ES-I3 (cell line): Measurements from ENCODE around the gene IZUMO1.
"Not testable (repeated sequence)": the region's sequence is repeated elsewhere in the genome, so short reads cannot be mapped to it uniquely, and the experiment has no call there.

Experiments
- H3K36me3 ChIP-seq: 2 replicates; pipeline ENCODE4 v1.6.1; 2013; ENCODE audit warnings: mild to moderate bottlenecking, low read length, control low read depth, moderate library complexity; ENCODE audit not compliant: insufficient read depth
- H3K4me1 ChIP-seq: 2 replicates; pipeline ENCODE4 v1.6.1; 2013; ENCODE audit warnings: mild to moderate bottlenecking, control low read depth, low read length; ENCODE audit not compliant: insufficient read depth
- H3K9ac ChIP-seq: 2 replicates; pipeline ENCODE4 v1.6.1; 2013; ENCODE audit warnings: low read depth, mild to moderate bottlenecking, low read length, moderate library complexity
- H3K9me3 ChIP-seq: 2 replicates; pipeline ENCODE4 v1.6.1; 2013; ENCODE audit warnings: mild to moderate bottlenecking, low read length, moderate library complexity; ENCODE audit not compliant: control insufficient read depth, insufficient read depth

The IZUMO1 gene

GRCh38 chr19:48770734-48771472 lies 24.2 kb upstream of the IZUMO1 start:
- H3K9ac ChIP-seq, result no peak overlapping the region
- peaks cover 4% of the 10 kb centered on the region; the same call in 1 of the 2 replicates for H3K4me1 ChIP-seq
- H3K36me3 ChIP-seq, result no peaks in the 10 kb centered on the region
- no peaks in the 10 kb centered on the region for H3K9me3 ChIP-seq

- peaks cover 4% of the 10 kb centered on the region; the same call in 1 of the 2 replicates for H3K4me1 ChIP-seq
- H3K36me3 ChIP-seq, result no peaks in the 10 kb centered on the region
- H3K9ac ChIP-seq, result no peak overlapping the region
- H3K9me3 ChIP-seq, result no peaks in the 10 kb centered on the region
These were observed 23.6 kb upstream of the IZUMO1 start for GRCh38 chr19:48770266-48770665.

- no peaks in the 10 kb centered on the region for H3K36me3 ChIP-seq
- no peak overlapping the region for H3K9ac ChIP-seq
- no peaks in the 10 kb centered on the region for H3K9me3 ChIP-seq
- H3K4me1 ChIP-seq, result peaks cover 4% of the 10 kb centered on the region; the same call in 1 of the 2 replicates
These were observed 22.4 kb upstream of the IZUMO1 start for GRCh38 chr19:48768994-48769713.

- H3K9ac ChIP-seq, H3K4me1 ChIP-seq, H3K36me3 ChIP-seq, H3K9me3 ChIP-seq: not testable (repeated sequence)
These were observed 21.6 kb upstream of the IZUMO1 start for GRCh38 chr19:48768171-48768753.

DNA sequence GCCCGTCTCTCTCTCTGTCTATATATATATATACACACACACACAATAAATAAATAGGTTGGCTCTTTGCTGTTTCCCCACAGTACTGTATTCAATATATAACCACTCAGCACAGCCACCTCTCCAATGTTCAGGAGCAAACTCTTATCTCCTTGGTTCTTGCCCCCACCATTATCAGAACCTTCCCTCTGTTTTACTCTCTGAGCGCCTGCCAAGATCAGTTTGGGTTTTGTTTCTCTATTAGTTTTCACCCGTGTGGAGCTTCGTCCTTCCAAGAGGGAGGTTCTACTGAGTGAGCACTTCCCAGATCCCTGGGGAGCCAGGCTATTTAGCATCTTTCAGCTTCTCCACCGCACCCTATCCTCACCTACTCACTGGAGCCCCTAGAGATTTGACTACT lies 19.1 kb upstream of the IZUMO1 start:
- H3K4me1 ChIP-seq, H3K36me3 ChIP-seq, H3K9ac ChIP-seq, H3K9me3 ChIP-seq: not testable (repeated sequence)

- Histone ChIP-seq H3K9ac (no peak overlapping the region), H3K9me3 (no peaks in the 10 kb centered on the region), H3K36me3 (no peaks in the 10 kb centered on the region), H3K4me1 (peaks cover under 1% of the 10 kb centered on the region; the same call in 1 of the 2 replicates)
These were observed 13.9 kb upstream of the IZUMO1 start for GRCh38 chr19:48760504-48761205.

DNA sequence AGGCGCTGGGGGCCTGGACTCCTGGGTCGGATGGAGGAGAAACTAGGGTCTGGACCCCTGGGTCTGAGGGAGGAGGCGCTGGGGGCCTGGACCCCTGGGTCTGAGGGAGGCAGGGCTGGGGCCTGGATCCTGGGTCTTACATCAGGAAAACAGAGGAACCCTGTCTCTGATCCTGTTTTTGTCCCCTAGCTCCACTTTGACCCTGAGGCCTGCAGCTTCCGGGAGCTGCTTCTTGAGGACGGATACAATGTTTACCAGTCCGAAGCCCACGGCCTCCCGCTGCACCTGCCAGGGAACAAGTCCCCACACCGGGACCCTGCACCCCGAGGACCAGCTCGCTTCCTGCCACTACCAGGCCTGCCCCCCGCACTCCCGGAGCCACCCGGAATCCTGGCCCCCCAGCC lies 11.0 kb upstream of the IZUMO1 start:
- no peak overlapping the region for H3K9ac ChIP-seq
- peaks cover 11% of the 10 kb centered on the region; the same call in 1 of the 2 replicates for H3K4me1 ChIP-seq
- no peaks in the 10 kb centered on the region for H3K36me3 ChIP-seq
- H3K9me3 ChIP-seq, result no peaks in the 10 kb centered on the region

- Histone ChIP-seq H3K9ac (no peak overlapping the region), H3K36me3 (no peaks in the 10 kb centered on the region), H3K9me3 (no peaks in the 10 kb centered on the region), H3K4me1 (peaks cover 11% of the 10 kb centered on the region; the same call in 1 of the 2 replicates)
These were observed 10.5 kb upstream of the IZUMO1 start for GRCh38 chr19:48757089-48757675.

DNA sequence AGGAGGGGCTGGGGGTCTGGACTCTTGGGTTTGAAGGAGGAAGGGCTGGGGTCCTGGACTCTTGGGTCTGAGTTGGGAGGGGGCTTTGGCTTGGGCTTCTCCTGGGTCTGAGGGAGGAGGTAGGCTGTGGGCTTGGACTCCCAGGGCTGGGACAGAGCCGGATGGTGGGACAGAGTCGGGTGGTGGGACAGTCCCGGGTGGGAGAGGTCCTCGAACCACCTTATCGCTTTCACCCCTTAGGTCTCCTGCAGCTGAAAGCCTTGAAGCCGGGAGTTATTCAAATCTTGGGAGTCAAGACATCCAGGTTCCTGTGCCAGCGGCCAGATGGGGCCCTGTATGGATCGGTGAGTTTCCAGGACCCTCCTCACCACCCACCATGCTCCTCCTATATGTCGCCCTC lies 10.0 kb upstream of the IZUMO1 start:
- no peaks in the 10 kb centered on the region for H3K9me3 ChIP-seq
- peaks cover 11% of the 10 kb centered on the region; the same call in 1 of the 2 replicates for H3K4me1 ChIP-seq
- H3K9ac ChIP-seq, result no peak overlapping the region
- H3K36me3 ChIP-seq, result no peaks in the 10 kb centered on the region

DNA sequence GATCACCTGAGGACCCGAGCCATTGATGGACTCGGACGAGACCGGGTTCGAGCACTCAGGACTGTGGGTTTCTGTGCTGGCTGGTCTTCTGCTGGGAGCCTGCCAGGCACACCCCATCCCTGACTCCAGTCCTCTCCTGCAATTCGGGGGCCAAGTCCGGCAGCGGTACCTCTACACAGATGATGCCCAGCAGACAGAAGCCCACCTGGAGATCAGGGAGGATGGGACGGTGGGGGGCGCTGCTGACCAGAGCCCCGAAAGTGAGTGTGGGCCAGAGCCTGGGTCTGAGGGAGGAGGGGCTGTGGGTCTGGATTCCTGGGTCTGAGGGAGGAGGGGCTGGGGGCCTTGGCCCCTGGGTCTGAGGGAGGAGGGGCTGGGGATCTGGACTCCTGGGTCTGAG lies 9.5 kb upstream of the IZUMO1 start:
- H3K9me3 ChIP-seq, result no peaks in the 10 kb centered on the region
- H3K9ac ChIP-seq, result no peak overlapping the region
- peaks cover 11% of the 10 kb centered on the region; the same call in 1 of the 2 replicates for H3K4me1 ChIP-seq
- no peaks in the 10 kb centered on the region for H3K36me3 ChIP-seq

GRCh38 chr19:48755787-48756186 lies 9.1 kb upstream of the IZUMO1 start:
- Histone ChIP-seq H3K9ac (no peak overlapping the region), H3K4me1 (peaks cover 11% of the 10 kb centered on the region; the same call in 1 of the 2 replicates), H3K36me3 (no peaks in the 10 kb centered on the region), H3K9me3 (no peaks in the 10 kb centered on the region)

- Histone ChIP-seq H3K9ac (peak within 1 kb of the TSS; percentile 21; the same call in 1 of the 2 replicates), H3K4me1 (peaks cover 11% of the 10 kb centered on the region; the same call in 1 of the 2 replicates), H3K36me3 (peaks cover 3% of the 10 kb centered on the region; the same call in 1 of the 2 replicates), H3K9me3 (no peaks in the 10 kb centered on the region)
These were observed 8.5 kb upstream of the IZUMO1 start, which contains the start of gene FGF21 for GRCh38 chr19:48755084-48755641. Gene FGF21, plus strand, starts transcription at chr19:48755524. Its CDS starts 713 bp downstream, at chr19:48756237.

GRCh38 chr19:48752496-48753365 lies 6.0 kb upstream of the IZUMO1 start, which contains the start of gene FUT1:
Gene FUT1, minus strand, starts transcription at chr19:48752641. Its CDS starts 1,360 bp downstream, at chr19:48751281.
- Histone ChIP-seq H3K9ac (peak within 1 kb of the TSS; percentile 95), H3K36me3 (peaks cover 9% of the 10 kb centered on the region; the same call in 1 of the 2 replicates), H3K4me1 (peaks cover 11% of the 10 kb centered on the region; the same call in 1 of the 2 replicates), H3K9me3 (no peaks in the 10 kb centered on the region)
